Thyroid gland (tissue), 4 donors: ENCODE measurements around the gene ATP2A2.

Source experiments
- CTCF ChIP-seq, 6 experiments: fragments of 200-600 bp in 3 of 6; fragments of 450-650 bp in 3 of 6; sonication (generic) in 3 of 6; IDR thresholded peaks; one replicate each; pipeline ENCODE4 v1.5.1; 2016 to 2019; ENCODE audit warnings: antibody characterized with exemption in 6 of 6, mild to moderate bottlenecking in 2 of 6, inconsistent platforms in 1 of 6, moderate library complexity in 1 of 6
- POLR2A ChIP-seq, 2 donors: fragments of 450-650 bp; IDR thresholded peaks; one replicate each; pipeline ENCODE4 v1.6.1; 2017; ENCODE audit warnings: antibody characterized with exemption in 2 of 2, mild to moderate bottlenecking in 2 of 2, moderate library complexity in 1 of 2

DNA sequence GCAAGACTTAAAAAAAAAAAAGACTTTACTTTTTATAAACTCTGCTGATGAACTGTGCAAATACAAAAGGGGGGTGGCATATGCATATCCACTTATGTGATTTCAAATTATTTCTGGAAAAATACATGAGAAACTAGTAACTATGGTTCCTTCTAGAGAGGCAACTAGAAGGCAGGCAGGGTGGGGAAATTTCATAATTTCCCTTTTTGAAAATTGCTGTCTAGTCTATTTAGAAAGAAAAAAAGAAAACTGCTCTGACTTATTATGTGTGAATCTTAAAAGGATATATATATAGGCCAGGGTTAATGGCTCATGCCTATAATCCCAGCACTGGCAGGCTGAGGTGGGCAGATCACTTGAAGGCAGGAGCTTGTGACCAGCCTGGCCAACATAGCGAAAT, 80.2 kb downstream of the ATP2A2 start:
- TF ChIP-seq POLR2A (IDR thresholded peaks at IDR 0.05) (no peak), CTCF (IDR thresholded peaks at IDR 0.05) (no peak)
